SH-SY5Y (cell line): ENCODE measurements around the gene PPIP5K2.

Experiments used
- GATA2 ChIP-seq: IDR thresholded peaks from 2 replicates; pipeline ENCODE4 v1.6.1; 2011; ENCODE audit warnings: mild to moderate bottlenecking, low read depth, low read length
- GATA3 ChIP-seq: IDR thresholded peaks from 2 replicates; pipeline ENCODE4 v1.6.1; 2011; ENCODE audit warnings: low read depth, mild to moderate bottlenecking, low read length, moderate library complexity

DNA sequence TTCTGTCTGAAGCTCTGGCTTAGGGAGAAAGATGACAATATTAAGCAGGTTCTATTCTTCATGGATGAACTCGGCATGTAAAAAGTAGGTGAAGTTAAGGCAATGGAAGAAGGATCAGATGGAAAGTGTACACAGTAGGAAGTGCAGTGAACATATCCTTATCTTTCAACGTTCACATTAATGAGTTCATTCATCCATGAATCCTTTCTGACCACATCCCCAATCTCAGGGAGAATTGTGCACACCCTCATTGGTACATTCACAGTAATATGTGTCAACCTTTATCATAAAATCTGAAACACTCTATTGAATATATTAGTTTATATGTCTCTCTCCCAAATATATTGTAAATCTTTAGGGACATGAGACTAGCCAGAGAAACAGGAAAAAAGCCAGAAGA, 5.7 kb upstream of the PPIP5K2 start:
- TF ChIP-seq GATA2: no peak
- TF ChIP-seq GATA3: no peak
